MCF 10A (cell line): ENCODE measurements around the gene USP36. TPM values are rescaled to one million over a fixed set of nuclear protein-coding genes. Genes with fewer than 3 reads are reported as not detected.

ENCODE experiments used
- BruUV-seq: library from RNA; stranded (reverse); fragments of 400-500 nt; replicated peaks from 2 replicates; lab custom pipeline; 2021; lab: Mats Ljungman, UMichigan
- CTCF ChIA-PET: fragments of 300-600 bp; sonication (Branson Sonifier 250); formaldehyde crosslinking; extraction: SDS; loops from one replicate; lab custom pipeline; 2021; ENCODE audit warnings: antibody characterized with exemption, inconsistent platforms; lab: Yijun Ruan, JAX
- POLR2A ChIA-PET: fragments of 300-600, 350-650 bp; sonication (Branson Sonifier 250); formaldehyde crosslinking; extraction: SDS; loops from one replicate; lab custom pipeline; 2020; ENCODE audit warnings: antibody characterized with exemption, inconsistent platforms; lab: Yijun Ruan, JAX
- DNase-seq: peaks from one replicate; pipeline ENCODE4 v3.0.0-alpha.2; 2018; ENCODE audit not compliant: unreplicated experiment
- H3K27ac Mint-ChIP-seq: one replicate; pipeline ENCODE4 v1.8.0; 2022; ENCODE audit warnings: mild to moderate bottlenecking, low read depth, mixed read lengths; ENCODE audit not compliant: unreplicated experiment
- H3K27me3 Mint-ChIP-seq: one replicate; pipeline ENCODE4 v1.8.0; 2022; ENCODE audit warnings: mixed read lengths; ENCODE audit not compliant: insufficient read depth, unreplicated experiment
- H3K36me3 Mint-ChIP-seq: one replicate; pipeline ENCODE4 v1.8.0; 2022; ENCODE audit warnings: mild to moderate bottlenecking, moderate library complexity, mixed read lengths; ENCODE audit not compliant: insufficient read depth, unreplicated experiment
- H3K4me1 Mint-ChIP-seq: one replicate; pipeline ENCODE4 v1.8.0; 2022; ENCODE audit warnings: mixed read lengths; ENCODE audit not compliant: insufficient read depth, unreplicated experiment
- H3K4me3 Mint-ChIP-seq: one replicate; pipeline ENCODE4 v1.8.0; 2022; ENCODE audit warnings: mild to moderate bottlenecking, moderate library complexity, mixed read lengths; ENCODE audit not compliant: unreplicated experiment
- H3K9me3 Mint-ChIP-seq: one replicate; pipeline ENCODE4 v1.8.0; 2022; ENCODE audit warnings: mixed read lengths; ENCODE audit not compliant: unreplicated experiment
- intact Hi-C: fragments of 100-400 bp; cut with micrococcal nuclease; formaldehyde crosslinking; loops from 2 replicates; pipeline ENCODE4 v1.14.1; 2022
- total RNA-seq: library from RNA; stranded (reverse); gene quantifications from 2 replicates; pipeline ENCODE4 v1.2.3, GENCODE V29; 2022
- TF ChIP-seq, protein P1 (sequence below): fragments of 200-600 bp; IDR thresholded peaks from one replicate; pipeline ENCODE4 v1.8.0; 2022; ENCODE audit warnings: antibody characterized with exemption, mild to moderate bottlenecking; ENCODE audit not compliant: unreplicated experiment

USP36 gene
- total RNA-seq, 1 experiment from 2014 or later, result 118 TPM

DNA sequence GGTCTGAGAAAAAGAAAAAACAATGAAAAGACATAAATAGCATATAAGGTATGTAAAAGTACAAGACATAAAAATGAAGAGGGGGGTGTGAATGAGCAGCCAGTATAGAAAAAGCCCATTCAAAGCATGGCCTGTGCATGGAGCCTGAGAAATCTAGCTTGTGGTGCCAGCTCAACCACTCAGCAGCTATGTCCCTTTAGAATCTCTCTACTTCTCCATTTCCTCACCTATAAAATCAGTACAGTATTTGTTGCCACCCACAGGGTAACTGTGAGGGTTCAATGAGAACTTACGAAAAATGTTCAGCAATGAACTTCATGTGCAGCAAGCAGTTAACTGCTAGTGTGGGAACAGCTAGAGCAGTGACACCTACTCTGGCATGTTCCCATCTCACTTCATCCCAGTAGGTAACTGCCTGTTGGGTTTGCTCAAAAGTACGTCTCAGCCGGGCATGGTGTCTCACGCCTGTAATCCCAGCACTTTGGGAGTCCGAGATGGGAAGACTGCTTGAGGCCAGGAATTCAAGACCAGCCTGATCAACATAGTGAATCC, 73.8 kb downstream of the USP36 start:
- TF ChIP-seq, protein P1, sequence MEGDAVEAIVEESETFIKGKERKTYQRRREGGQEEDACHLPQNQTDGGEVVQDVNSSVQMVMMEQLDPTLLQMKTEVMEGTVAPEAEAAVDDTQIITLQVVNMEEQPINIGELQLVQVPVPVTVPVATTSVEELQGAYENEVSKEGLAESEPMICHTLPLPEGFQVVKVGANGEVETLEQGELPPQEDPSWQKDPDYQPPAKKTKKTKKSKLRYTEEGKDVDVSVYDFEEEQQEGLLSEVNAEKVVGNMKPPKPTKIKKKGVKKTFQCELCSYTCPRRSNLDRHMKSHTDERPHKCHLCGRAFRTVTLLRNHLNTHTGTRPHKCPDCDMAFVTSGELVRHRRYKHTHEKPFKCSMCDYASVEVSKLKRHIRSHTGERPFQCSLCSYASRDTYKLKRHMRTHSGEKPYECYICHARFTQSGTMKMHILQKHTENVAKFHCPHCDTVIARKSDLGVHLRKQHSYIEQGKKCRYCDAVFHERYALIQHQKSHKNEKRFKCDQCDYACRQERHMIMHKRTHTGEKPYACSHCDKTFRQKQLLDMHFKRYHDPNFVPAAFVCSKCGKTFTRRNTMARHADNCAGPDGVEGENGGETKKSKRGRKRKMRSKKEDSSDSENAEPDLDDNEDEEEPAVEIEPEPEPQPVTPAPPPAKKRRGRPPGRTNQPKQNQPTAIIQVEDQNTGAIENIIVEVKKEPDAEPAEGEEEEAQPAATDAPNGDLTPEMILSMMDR, result no peak
- Mint-ChIP-seq H3K4me1 (no peaks in the 10 kb centered on the region), H3K27ac (no peak overlapping the region), H3K27me3 (no peaks in the 10 kb centered on the region), H3K36me3 (no peaks in the 10 kb centered on the region), H3K9me3 (no peaks in the 10 kb centered on the region), H3K4me3 (no peak overlapping the region)
- ChIA-PET POLR2A (interaction anchor here (0.8 to 1.1 kb wide), 3 partner anchors 9 to 17 kb away, joined by 3 to 4 read pairs (median 4); no protein-coding TSS in a partner anchor), CTCF (interaction anchor here (0.7 kb wide), 1 partner anchor 761 kb away, joined by 3 read pairs; no protein-coding TSS in a partner anchor)
- intact Hi-C loops, result no loop called here
- no TSS peak for BruUV-seq
- no peak for DNase-seq

DNA sequence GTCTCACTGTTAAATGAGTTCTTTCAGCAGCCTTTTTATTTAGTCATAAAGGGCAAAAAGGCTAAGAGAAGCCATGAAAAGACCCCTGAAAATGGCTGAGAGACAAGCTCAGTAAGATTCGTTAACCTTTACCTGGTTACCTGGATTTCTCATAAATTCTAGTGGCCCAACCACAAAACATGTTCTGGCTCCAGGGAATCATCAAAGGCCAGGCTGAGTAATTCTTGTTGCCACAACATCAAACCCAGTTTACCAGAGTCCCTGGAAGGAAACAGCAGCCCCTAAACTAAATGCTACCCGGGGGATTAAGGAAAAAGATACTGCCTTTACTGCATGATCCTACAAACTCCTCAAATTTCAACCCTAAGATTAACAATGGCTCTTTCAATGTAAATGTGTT, 74.4 kb downstream of the USP36 start:
- CTCF ChIA-PET, result no interaction called here
- no peak for DNase-seq
- no peak overlapping the region for H3K4me3 Mint-ChIP-seq
- no peaks in the 10 kb centered on the region for H3K4me1 Mint-ChIP-seq
- BruUV-seq, result no TSS peak
- TF ChIP-seq, protein P1, result no peak
- H3K27ac Mint-ChIP-seq, result no peak overlapping the region
- H3K9me3 Mint-ChIP-seq, result no peaks in the 10 kb centered on the region
- no peaks in the 10 kb centered on the region for H3K27me3 Mint-ChIP-seq
- intact Hi-C loops, result no loop called here
- no peaks in the 10 kb centered on the region for H3K36me3 Mint-ChIP-seq
- POLR2A ChIA-PET, result interaction anchor here (0.6 to 1.3 kb wide), 5 partner anchors 8 to 30 kb away, joined by 3 to 5 read pairs (median 4); no protein-coding TSS in a partner anchor

DNA sequence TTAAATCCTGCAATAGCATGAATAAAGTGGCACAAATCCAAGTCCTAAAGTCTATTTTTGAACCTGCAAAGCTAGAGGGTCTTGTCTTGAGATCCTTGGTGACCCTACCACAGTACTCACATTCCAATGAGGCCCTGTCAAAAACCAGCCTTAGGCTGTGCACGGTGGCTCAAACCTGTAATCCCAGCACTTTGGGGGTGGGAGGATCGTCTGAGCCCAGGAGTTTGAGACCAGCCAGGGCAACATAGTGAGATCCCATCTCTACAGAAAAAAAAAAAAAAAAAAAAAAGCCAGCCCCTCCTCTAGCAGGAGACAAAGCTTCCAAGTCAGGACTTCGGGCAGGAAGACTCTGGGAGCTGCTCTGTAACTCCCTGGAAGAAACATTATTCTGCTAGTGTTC, 74.8 kb downstream of the USP36 start:
- DNase-seq, result no peak
- TF ChIP-seq, protein P1, result no peak
- no peaks in the 10 kb centered on the region for H3K9me3 Mint-ChIP-seq
- no peaks in the 10 kb centered on the region for H3K27me3 Mint-ChIP-seq
- no peaks in the 10 kb centered on the region for H3K4me1 Mint-ChIP-seq
- H3K27ac Mint-ChIP-seq, result no peak overlapping the region
- no peak overlapping the region for H3K4me3 Mint-ChIP-seq
- ChIA-PET POLR2A (interaction anchor here (0.6 to 1.3 kb wide), 6 partner anchors 9 to 29 kb away, joined by 3 to 5 read pairs (median 4); no protein-coding TSS in a partner anchor), CTCF (no interaction called here)
- intact Hi-C loops, result no loop called here
- H3K36me3 Mint-ChIP-seq, result no peaks in the 10 kb centered on the region
- BruUV-seq, result no TSS peak

DNA sequence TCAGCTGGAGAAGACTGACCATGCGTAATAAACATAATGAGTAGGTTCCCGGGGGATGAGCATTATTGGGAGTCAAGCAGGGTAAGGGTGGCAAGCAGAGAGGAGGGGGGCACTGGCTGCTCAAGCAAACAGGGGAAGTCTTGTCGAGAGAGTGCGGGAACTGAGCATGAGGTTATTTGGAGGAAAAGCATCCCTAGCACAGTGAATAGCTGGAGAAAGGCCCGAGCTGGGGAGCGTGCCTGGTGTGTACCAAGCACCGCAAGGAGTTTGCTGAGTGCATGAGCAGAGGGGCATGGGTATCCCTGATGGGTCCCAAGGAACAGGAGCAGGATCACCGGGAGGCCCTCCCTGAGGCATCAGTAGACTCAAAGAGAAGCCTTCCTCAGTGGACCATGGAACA, 75.7 kb downstream of the USP36 start:
- BruUV-seq, result no TSS peak
- Mint-ChIP-seq H3K4me3 (no peak overlapping the region), H3K27me3 (no peaks in the 10 kb centered on the region), H3K9me3 (no peaks in the 10 kb centered on the region), H3K4me1 (no peaks in the 10 kb centered on the region), H3K27ac (peak overlapping the region; percentile 63), H3K36me3 (no peaks in the 10 kb centered on the region)
- DNase-seq, result no peak
- intact Hi-C loops, result no loop called here
- POLR2A ChIA-PET, result interaction anchor here (1.0 to 1.3 kb wide), 2 partner anchors 15 to 28 kb away, joined by 3 to 4 read pairs; no protein-coding TSS in a partner anchor
- CTCF ChIA-PET, result no interaction called here
- TF ChIP-seq, protein P1, result no peak
